OCI-LY3 (cell line): ENCODE results near the gene ATG14.
"Not testable (repeated sequence)": the region's sequence is repeated elsewhere in the genome, so short reads cannot be mapped to it uniquely, and the experiment has no call there.

Source experiments
- H2AFZ ChIP-seq: fragments of 200-600, 300-600 bp; shearing (Covaris generic); 2 replicates; pipeline ENCODE4 v1.6.0; 2014; ENCODE audit warnings: antibody characterized with exemption, low read depth, low read length
- H3K27ac ChIP-seq: fragments of 200-600, 300-600 bp; sonication (generic); 2 replicates; pipeline ENCODE4 v1.5.1; 2014; ENCODE audit warnings: mild to moderate bottlenecking, low read length, moderate library complexity, mixed read lengths
- H3K27me3 ChIP-seq: fragments of 200-600, 300-600 bp; sonication (generic); 2 replicates; pipeline ENCODE4 v1.6.1; 2014; ENCODE audit warnings: low read depth, low read length, mixed read lengths
- H3K36me3 ChIP-seq: fragments of 200-600, 300-600 bp; sonication (generic); replicated peaks from 2 replicates; pipeline ENCODE3; 2014; ENCODE audit warnings: low read depth, low read length, mixed read lengths
- H3K4me1 ChIP-seq: fragments of 300-600, 200-600 bp; sonication (generic); 2 replicates; pipeline ENCODE4 v1.6.1; 2014; ENCODE audit warnings: low read length, mixed read lengths
- H3K4me2 ChIP-seq: fragments of 200-600, 300-600 bp; sonication (generic); 2 replicates; pipeline ENCODE4 v1.6.1; 2014; ENCODE audit warnings: low read length, mixed read lengths
- H3K4me3 ChIP-seq: fragments of 300-600, 200-600 bp; sonication (generic); 2 replicates; pipeline ENCODE4 v1.5.1; 2014; ENCODE audit warnings: antibody characterized with exemption, mild to moderate bottlenecking, low read length, moderate library complexity
- H3K79me2 ChIP-seq: fragments of 300-600, 200-600 bp; shearing (Covaris generic); 2 replicates; pipeline ENCODE4 v1.6.1; 2014; ENCODE audit warnings: mild to moderate bottlenecking, low read length, mixed read lengths
- H3K9ac ChIP-seq: fragments of 300-600, 200-600 bp; shearing (Covaris generic); 2 replicates; pipeline ENCODE4 v1.6.0; 2014; ENCODE audit warnings: mild to moderate bottlenecking, low read length, moderate library complexity
- H3K9me3 ChIP-seq: fragments of 200-600, 300-600 bp; shearing (Covaris generic); 2 replicates; pipeline ENCODE4 v1.6.1; 2014; ENCODE audit warnings: low read length, mixed read lengths; ENCODE audit not compliant: insufficient read depth
- H4K20me1 ChIP-seq: fragments of 200-600, 300-600 bp; sonication (generic); 2 replicates; pipeline ENCODE4 v1.6.1; 2016; ENCODE audit warnings: low read length, mixed read lengths; ENCODE audit not compliant: insufficient read depth
- CTCF ChIP-seq: fragments of 200-600, 300-600 bp; sonication (generic); IDR thresholded peaks from 2 replicates; pipeline ENCODE4 v1.5.1; 2014; ENCODE audit warnings: antibody characterized with exemption, low read length, low read depth
- EZH2phosphoT487 ChIP-seq: fragments of 200-600 bp; shearing (Covaris generic); IDR thresholded peaks from 2 replicates; pipeline ENCODE4 v1.6.1; 2018; ENCODE audit warnings: antibody characterized with exemption, mixed run types, low read depth

ATG14 gene

GRCh38 chr14:55387121-55387520 lies 24.5 kb downstream of the ATG14 start:
- Histone ChIP-seq H3K9me3 (no peaks in the 10 kb centered on the region), H3K9ac (no peak overlapping the region), H3K4me1 (no peaks in the 10 kb centered on the region), H2AFZ (no peak overlapping the region), H3K36me3 (peaks cover 3% of the 10 kb centered on the region), H4K20me1 (no peaks in the 10 kb centered on the region), H3K27ac (no peak overlapping the region), H3K4me3 (no peak overlapping the region), H3K27me3 (no peaks in the 10 kb centered on the region), H3K79me2 (no peaks in the 10 kb centered on the region), H3K4me2 (no peak overlapping the region)
- TF ChIP-seq EZH2phosphoT487: no peak
- no peak for TF ChIP-seq CTCF

- Histone ChIP-seq H4K20me1 (no peaks in the 10 kb centered on the region), H3K4me2 (no peak overlapping the region), H3K36me3 (peaks cover 8% of the 10 kb centered on the region), H3K27ac (no peak overlapping the region), H3K4me3 (no peak overlapping the region), H3K79me2 (no peaks in the 10 kb centered on the region), H3K9me3 (no peaks in the 10 kb centered on the region), H2AFZ (no peak overlapping the region), H3K9ac (no peak overlapping the region), H3K4me1 (peaks cover 3% of the 10 kb centered on the region), H3K27me3 (no peaks in the 10 kb centered on the region)
- TF ChIP-seq EZH2phosphoT487 (no peak), CTCF (no peak)
These were observed 25.4 kb downstream of the ATG14 start for GRCh38 chr14:55386037-55386808.

GRCh38 chr14:55384536-55384935 lies 27.1 kb downstream of the ATG14 start:
- Histone ChIP-seq H3K9ac (no peak overlapping the region), H3K9me3 (no peaks in the 10 kb centered on the region), H3K79me2 (no peaks in the 10 kb centered on the region), H4K20me1 (no peaks in the 10 kb centered on the region), H3K36me3 (peaks cover 9% of the 10 kb centered on the region), H3K27me3 (no peaks in the 10 kb centered on the region), H3K27ac (no peak overlapping the region), H3K4me3 (no peak overlapping the region), H3K4me1 (peaks cover 7% of the 10 kb centered on the region), H2AFZ (no peak overlapping the region), H3K4me2 (no peak overlapping the region)
- no peak for TF ChIP-seq CTCF
- TF ChIP-seq EZH2phosphoT487: no peak

- no peaks in the 10 kb centered on the region for H3K27me3 ChIP-seq
- no peak overlapping the region for H3K27ac ChIP-seq
- H3K36me3 ChIP-seq: peaks cover 9% of the 10 kb centered on the region
- H3K4me3 ChIP-seq: no peak overlapping the region
- no peaks in the 10 kb centered on the region for H4K20me1 ChIP-seq
- no peak overlapping the region for H3K4me2 ChIP-seq
- H3K4me1 ChIP-seq: peaks cover 7% of the 10 kb centered on the region
- H3K79me2 ChIP-seq: no peaks in the 10 kb centered on the region
- H3K9ac ChIP-seq: no peak overlapping the region
- H2AFZ ChIP-seq: no peak overlapping the region
- TF ChIP-seq CTCF (no peak), EZH2phosphoT487 (no peak)
- no peaks in the 10 kb centered on the region for H3K9me3 ChIP-seq
These were observed 28.0 kb downstream of the ATG14 start for GRCh38 chr14:55383541-55384140.

- H3K27me3 ChIP-seq, H3K9me3 ChIP-seq, H3K9ac ChIP-seq, H3K4me2 ChIP-seq, H4K20me1 ChIP-seq, H3K79me2 ChIP-seq, H2AFZ ChIP-seq, H3K27ac ChIP-seq, H3K4me1 ChIP-seq, H3K36me3 ChIP-seq, H3K4me3 ChIP-seq: not testable (repeated sequence)
These were observed 28.6 kb downstream of the ATG14 start for GRCh38 chr14:55383056-55383466.
